Endothelial cell of umbilical vein (primary cell): ENCODE data around the gene TMEM125. TPM values are rescaled to one million over a fixed set of nuclear protein-coding genes. Genes with fewer than 3 reads are reported as not detected.

Experiments used
- BruUV-seq: library from RNA; stranded (reverse); fragments of 400-500 nt; replicated peaks from 2 replicates; lab custom pipeline; 2021; lab: Mats Ljungman, UMichigan
- CTCF ChIA-PET: fragments of 300-600, 350-600 bp; sonication (Branson Sonifier 250); formaldehyde crosslinking; loops from one replicate; lab custom pipeline; 2021; ENCODE audit warnings: antibody characterized with exemption, inconsistent platforms; lab: Charles Lee
- POLR2A ChIA-PET: fragments of 300-600, 350-600 bp; sonication (Branson Sonifier 250); formaldehyde crosslinking; loops from one replicate; lab custom pipeline; 2021; ENCODE audit warnings: antibody characterized with exemption, inconsistent platforms; lab: Charles Lee
- DNase-seq: peaks from one replicate; pipeline ENCODE4 v3.0.0-alpha.2; 2011; ENCODE audit warnings: low read depth, low spot score
- FAIRE-seq: peaks from 2 replicates; lab custom pipeline; 2011; peaks lifted over from hg19 to GRCh38; lab: Jason Lieb, UNC
- H2AFZ ChIP-seq: 2 replicates; pipeline ENCODE4 v1.6.0; 2012; ENCODE audit warnings: low read depth, low read length, control low read depth, inconsistent platforms
- H3K27ac ChIP-seq: 2 replicates; pipeline ENCODE4 v1.5.1; 2011; ENCODE audit warnings: low read depth, mild to moderate bottlenecking, control low read depth, low read length, moderate library complexity; ENCODE audit not compliant: insufficient read depth
- H3K27me3 ChIP-seq, 2 experiments: 2 replicates each; pipeline versions ENCODE4 v1.6.0 to v1.6.1; 2011; ENCODE audit warnings: low read length in 2 of 2, mixed read lengths in 1 of 2; ENCODE audit not compliant: control insufficient read depth in 2 of 2, insufficient read depth in 2 of 2
- H3K36me3 ChIP-seq, 2 experiments: 2 replicates in 1 of 2; 3 replicates in 1 of 2; pipeline ENCODE4 v1.5.1; 2011; ENCODE audit warnings: low read length in 2 of 2, mild to moderate bottlenecking in 1 of 2, moderate library complexity in 1 of 2; ENCODE audit not compliant: control insufficient read depth in 2 of 2, insufficient read depth in 2 of 2; ENCODE audit errors: extremely low read depth in 1 of 2
- H3K4me1 ChIP-seq: 3 replicates; pipeline ENCODE4 v1.5.1; 2011; ENCODE audit warnings: mild to moderate bottlenecking, low read length; ENCODE audit not compliant: control insufficient read depth, insufficient read depth; ENCODE audit errors: extremely low read depth
- H3K4me2 ChIP-seq: 2 replicates; pipeline ENCODE4 v1.6.1; 2011; ENCODE audit warnings: low read length, control low read depth, mixed read lengths; ENCODE audit not compliant: insufficient read depth
- H3K4me3 ChIP-seq, 3 experiments: fragments of 200-600 bp in 1 of 3; sonication (generic), shearing (Covaris generic) in 1 of 3; replicated peaks in 1 of 3; 2 replicates each; pipeline ENCODE4 v1.5.1; 2011 to 2016; ENCODE audit warnings: control low read depth in 3 of 3, low read length in 3 of 3, mild to moderate bottlenecking in 2 of 3, inconsistent platforms in 1 of 3, low read depth in 1 of 3, moderate library complexity in 1 of 3; ENCODE audit not compliant: insufficient read depth in 1 of 3
- H3K79me2 ChIP-seq: 2 replicates; pipeline ENCODE4 v1.6.0; 2012; ENCODE audit warnings: low read length, inconsistent platforms; ENCODE audit not compliant: control insufficient read depth, insufficient read depth
- H3K9ac ChIP-seq: replicated peaks from 2 replicates; pipeline ENCODE3; 2011; ENCODE audit warnings: low read length, control low read depth; ENCODE audit not compliant: insufficient read depth; ENCODE audit errors: extremely low read depth
- H3K9me1 ChIP-seq: replicated peaks from 3 replicates; pipeline ENCODE4 v1.6.0; 2011; ENCODE audit warnings: mild to moderate bottlenecking, low read length; ENCODE audit not compliant: control insufficient read depth, insufficient read depth; ENCODE audit errors: extremely low read depth
- H3K9me3 ChIP-seq: replicated peaks from 2 replicates; pipeline ENCODE4 v1.5.1; 2012; ENCODE audit warnings: low read length, inconsistent platforms; ENCODE audit not compliant: control insufficient read depth, insufficient read depth
- H4K20me1 ChIP-seq: replicated peaks from 2 replicates; pipeline ENCODE3; 2011; ENCODE audit warnings: mild to moderate bottlenecking, low read length; ENCODE audit not compliant: control insufficient read depth, insufficient read depth; ENCODE audit errors: extremely low read depth
- EZH2 ChIP-seq: IDR thresholded peaks from 2 replicates; pipeline ENCODE4 v1.6.1; 2012; ENCODE audit warnings: borderline replicate concordance, low read depth, mild to moderate bottlenecking, moderate library complexity, low read length, inconsistent platforms; ENCODE audit not compliant: severe bottlenecking
- POLR2A ChIP-seq: IDR thresholded peaks from 2 replicates; pipeline ENCODE4 v1.6.1; 2012; ENCODE audit warnings: low read depth, mild to moderate bottlenecking, control low read depth, low read length
- dilution Hi-C: fragments of 300-500 bp; cut with MboI; formaldehyde crosslinking; loops from one replicate; pipeline ENCODE4 v1.15.0; 2019; ENCODE audit warnings: low sequenced_read_pairs; ENCODE audit not compliant: extremely low pct_ligation_motif_present
- intact Hi-C: fragments of 100-400 bp; cut with micrococcal nuclease; formaldehyde crosslinking; loops from one replicate; pipeline ENCODE4 v1.10.0; 2022
- polyA plus RNA-seq, 4 experiments: library from polyadenylated mRNA; depleted of rRNA in 3 of 4; stranded (reverse) in 3 of 4; unstranded in 1 of 4; fragments of >200 nt; gene quantifications; 2 replicates each; pipeline versions ENCODE4 v1.2.1 to v1.2.3, GENCODE V29; 2011 to 2012; ENCODE audit warnings: missing spikeins in 1 of 4
- total RNA-seq: library from RNA; stranded (reverse); gene quantifications from 2 replicates; pipeline ENCODE4 v1.2.3, GENCODE V29; 2021
- TF ChIP-seq, protein P1 (sequence below), 2 donors: IDR thresholded peaks; 1 replicate in 1 of 2; 2 replicates in 1 of 2; pipeline ENCODE4 v1.5.1; 2011; ENCODE audit warnings: low read length in 2 of 2, mild to moderate bottlenecking in 2 of 2, moderate library complexity in 2 of 2, control low read depth in 1 of 2, inconsistent platforms in 1 of 2, low read depth in 1 of 2; ENCODE audit not compliant: insufficient read depth in 1 of 2; ENCODE audit errors: extremely low read depth in 1 of 2
- TF ChIP-seq, protein P2 (sequence below): IDR thresholded peaks from 2 replicates; pipeline ENCODE4 v1.6.1; 2011; ENCODE audit not compliant: insufficient read depth, insufficient read length

The TMEM125 gene
- total and polyA plus RNA-seq, 2 donors (not counting 3 experiments of a cell fraction or from before 2014, with no cell fraction given): 0.17 TPM; not detected in 1

DNA sequence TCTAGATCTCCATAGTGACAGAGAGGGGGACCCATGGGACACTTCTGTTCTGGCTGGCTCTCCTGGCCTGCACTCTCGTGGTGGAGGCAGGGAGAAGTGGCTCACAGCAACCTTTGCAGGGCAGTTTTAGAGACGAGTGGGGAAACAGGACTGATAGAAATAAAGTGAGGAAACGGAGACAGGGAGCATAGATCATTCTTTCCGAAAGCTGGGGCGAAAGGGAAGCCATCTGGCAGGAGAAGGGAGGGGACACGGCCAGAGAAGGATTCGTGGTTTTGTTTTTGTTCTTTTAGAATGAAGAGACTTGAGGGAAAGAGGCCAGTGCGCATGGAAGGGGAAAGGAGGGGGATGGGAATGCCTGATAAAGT, 34.5 kb downstream of the TMEM125 start:
- BruUV-seq: no TSS peak
- Histone ChIP-seq H3K36me3 (peaks cover 24 to 45% of the 10 kb centered on the region in 2 experiments), H3K9me3 (no peaks in the 10 kb centered on the region), H4K20me1 (no peaks in the 10 kb centered on the region), H3K27ac (peak overlapping the region; percentile 15), H3K9ac (peak overlapping the region; percentile 12), H2AFZ (no peak overlapping the region), H3K27me3 (no peaks in the 10 kb centered on the region), H3K4me3 (peak overlapping the region in 2 of 3 experiments; percentile 76 to 96), H3K79me2 (peaks cover 76% of the 10 kb centered on the region), H3K9me1 (no peaks in the 10 kb centered on the region), H3K4me2 (peak overlapping the region; percentile 98), H3K4me1 (peaks cover 37% of the 10 kb centered on the region)
- dilution Hi-C loops (no loop called here), intact Hi-C loops (loop anchor here (5.0 kb wide), 1 partner anchor 168 kb away; no protein-coding TSS in a partner anchor)
- DNase-seq: peak; percentile 69
- POLR2A ChIA-PET: interaction anchor here (0.9 to 2.2 kb wide), 2 partner anchors 8 to 9 kb away, joined by 3 to 15 read pairs; no protein-coding TSS in a partner anchor
- TF ChIP-seq EZH2 (no peak), POLR2A (no peak)
- TF ChIP-seq, protein P1, sequence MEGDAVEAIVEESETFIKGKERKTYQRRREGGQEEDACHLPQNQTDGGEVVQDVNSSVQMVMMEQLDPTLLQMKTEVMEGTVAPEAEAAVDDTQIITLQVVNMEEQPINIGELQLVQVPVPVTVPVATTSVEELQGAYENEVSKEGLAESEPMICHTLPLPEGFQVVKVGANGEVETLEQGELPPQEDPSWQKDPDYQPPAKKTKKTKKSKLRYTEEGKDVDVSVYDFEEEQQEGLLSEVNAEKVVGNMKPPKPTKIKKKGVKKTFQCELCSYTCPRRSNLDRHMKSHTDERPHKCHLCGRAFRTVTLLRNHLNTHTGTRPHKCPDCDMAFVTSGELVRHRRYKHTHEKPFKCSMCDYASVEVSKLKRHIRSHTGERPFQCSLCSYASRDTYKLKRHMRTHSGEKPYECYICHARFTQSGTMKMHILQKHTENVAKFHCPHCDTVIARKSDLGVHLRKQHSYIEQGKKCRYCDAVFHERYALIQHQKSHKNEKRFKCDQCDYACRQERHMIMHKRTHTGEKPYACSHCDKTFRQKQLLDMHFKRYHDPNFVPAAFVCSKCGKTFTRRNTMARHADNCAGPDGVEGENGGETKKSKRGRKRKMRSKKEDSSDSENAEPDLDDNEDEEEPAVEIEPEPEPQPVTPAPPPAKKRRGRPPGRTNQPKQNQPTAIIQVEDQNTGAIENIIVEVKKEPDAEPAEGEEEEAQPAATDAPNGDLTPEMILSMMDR (IDR thresholded peaks at IDR 0.05; ENCODE audit: extremely low read depth in 1 of 2, insufficient read depth in 1 of 2, low read depth in 1 of 2, low read length in 2 of 2): peak in 1 of 2 donors; percentile 12
- TF ChIP-seq, protein P2, sequence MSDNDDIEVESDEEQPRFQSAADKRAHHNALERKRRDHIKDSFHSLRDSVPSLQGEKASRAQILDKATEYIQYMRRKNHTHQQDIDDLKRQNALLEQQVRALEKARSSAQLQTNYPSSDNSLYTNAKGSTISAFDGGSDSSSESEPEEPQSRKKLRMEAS: no peak
- FAIRE-seq: no peak
- CTCF ChIA-PET: interaction anchor here (0.7 to 3.3 kb wide), 7 partner anchors 10 to 133 kb away, joined by 4 to 32 read pairs (median 4); partner anchors contain the start of genes CFAP57 and EBNA1BP2
